ENCODE measurements around the gene SCAI.

Gene SCAI

GRCh38 chr9:125137200-125137599 is 6.1 kb downstream of the SCAI start:
- FAIRE-seq (no peak), DNase-seq (ENCODE audit: insufficient read length, low spot score) (no peak)
- TF ChIP-seq CTCF (IDR thresholded peaks at IDR 0.05; ENCODE audit: insufficient read depth, missing control alignments): no peak

- no peak for TF ChIP-seq CTCF (IDR thresholded peaks at IDR 0.05; ENCODE audit: insufficient read depth, missing control alignments)
- FAIRE-seq (no peak), DNase-seq (ENCODE audit: insufficient read length, low spot score) (no peak)
Measured at GRCh38 chr9:125134976-125135375, 8.4 kb downstream of the SCAI start.

GRCh38 chr9:125133403-125134329 is 9.7 kb downstream of the SCAI start:
- no peak for FAIRE-seq

GRCh38 chr9:125131778-125132177 is 11.6 kb downstream of the SCAI start:
- no peak for TF ChIP-seq CTCF (IDR thresholded peaks at IDR 0.05; ENCODE audit: insufficient read depth, missing control alignments)
- no peak for DNase-seq (ENCODE audit: insufficient read length, low spot score)
- FAIRE-seq: no peak

More at GRCh38 chr9:125133403-125134329, 9.7 kb downstream of the SCAI start:
- no peak for TF ChIP-seq CTCF (IDR thresholded peaks at IDR 0.05; ENCODE audit: insufficient read depth, missing control alignments)
- DNase-seq (ENCODE audit: insufficient read length, low spot score): no peak

- TF ChIP-seq CTCF (IDR thresholded peaks at IDR 0.05; ENCODE audit: insufficient read depth, missing control alignments): no peak
- no peak for FAIRE-seq
- no peak for DNase-seq (ENCODE audit: insufficient read length, low spot score)
Measured at GRCh38 chr9:125126019-125126746, 17.1 kb downstream of the SCAI start.

- FAIRE-seq (no peak), DNase-seq (ENCODE audit: insufficient read length, low spot score) (no peak)
- TF ChIP-seq CTCF (IDR thresholded peaks at IDR 0.05; ENCODE audit: insufficient read depth, missing control alignments): no peak
Measured at GRCh38 chr9:125125523-125125922, 17.8 kb downstream of the SCAI start.

Measured in D721Med (cell line).